ENCODE data around the gene SEMG2.

GRCh38 chr20:45263556-45264266 is 42.5 kb downstream of the SEMG2 start:
- TF ChIP-seq YY1 (IDR thresholded peaks at IDR 0.05; ENCODE audit: insufficient read depth, insufficient read length) (no peak), SUZ12 (IDR thresholded peaks at IDR 0.05; ENCODE audit: extremely low read depth, insufficient read depth, insufficient read length) (no peak), ZNF274 (IDR thresholded peaks at IDR 0.05; ENCODE audit: low read depth, low read length) (no peak)

All from NT2/D1 (cell line).